Stimulated activated CD4-positive, alpha-beta T cell treated with anti-CD3 and anti-CD28 coated beads, Interleukin-12 subunit alpha, Interleukin-12 subunit beta, amount 100 ng/mL, for 24 hours (primary cell): ENCODE data around the gene ITPR2.

ENCODE experiments used
- DNase-seq, 2 experiments: peaks; one replicate each; pipeline ENCODE4 v3.0.0-alpha.2; 2020; ENCODE audit warnings: low read depth in 2 of 2

The ITPR2 gene

GRCh38 chr12:26400627-26401026 lies 432.4 kb downstream of the ITPR2 start:
- DNase-seq = no peak

DNA sequence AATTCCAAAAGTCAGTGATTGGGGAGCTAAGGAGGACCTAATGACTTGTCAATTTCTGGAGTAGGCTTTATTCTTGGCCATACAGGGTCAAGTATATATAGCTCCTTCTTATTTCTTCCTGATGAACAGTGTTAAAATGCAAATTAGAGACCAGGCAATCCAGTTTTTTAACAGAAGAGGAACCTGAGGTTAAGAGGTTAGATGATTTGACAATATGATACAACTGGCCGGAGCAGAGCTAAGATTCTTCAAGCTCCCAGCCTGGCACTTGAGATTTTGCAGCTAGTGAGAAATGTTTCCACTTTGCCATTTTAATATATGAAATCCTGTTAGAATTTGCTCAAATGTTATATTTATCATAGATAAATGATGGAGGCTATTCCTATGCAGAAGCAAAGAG lies 433.6 kb downstream of the ITPR2 start:
- DNase-seq = no peak

DNA sequence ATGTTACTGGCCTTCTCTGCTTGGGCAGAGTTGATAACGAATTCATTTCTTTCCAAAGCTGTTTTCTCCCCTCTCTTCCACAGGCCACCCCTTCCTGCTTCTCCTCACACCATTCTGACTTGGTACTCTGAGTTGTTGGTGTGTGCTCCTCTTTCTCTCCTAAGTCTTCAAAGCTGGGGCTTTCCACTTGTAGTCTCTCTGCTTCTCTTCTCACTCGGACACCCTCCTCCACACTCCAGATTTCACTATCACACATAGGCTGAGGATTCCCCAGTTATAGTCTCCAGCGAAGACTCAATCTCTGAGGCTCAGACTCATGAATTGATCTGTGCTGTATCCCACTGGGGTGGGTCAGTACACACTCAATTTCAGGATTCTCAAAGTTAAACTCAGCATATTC lies 436.6 kb downstream of the ITPR2 start:
- DNase-seq = no peak

- no peak for DNase-seq
Observed at GRCh38 chr12:26389343-26389742, 443.7 kb downstream of the ITPR2 start.

- no peak for DNase-seq
Observed at GRCh38 chr12:26384536-26384935, 448.5 kb downstream of the ITPR2 start.

- no peak for DNase-seq
Observed at GRCh38 chr12:26383041-26383440, 450.0 kb downstream of the ITPR2 start.

DNA sequence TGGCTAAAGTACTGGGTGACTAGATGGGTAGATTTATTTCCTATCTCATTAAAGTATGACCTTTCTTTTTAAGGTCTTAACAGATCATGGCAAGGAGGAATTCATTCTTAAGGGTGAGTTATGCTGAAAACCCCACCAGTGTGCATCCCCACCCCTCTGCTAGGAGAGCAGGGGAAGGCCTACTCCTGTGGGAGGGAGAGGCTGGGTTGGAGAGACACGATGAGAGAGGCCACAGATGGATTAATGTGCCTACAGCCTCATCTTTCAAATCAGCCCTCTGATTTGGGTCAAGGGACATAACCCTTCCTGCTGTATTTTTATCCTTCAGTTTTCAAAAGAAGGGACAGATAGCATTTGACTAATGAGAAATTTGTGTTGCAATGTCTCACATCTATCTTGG lies 452.1 kb downstream of the ITPR2 start:
- DNase-seq = no peak

DNA sequence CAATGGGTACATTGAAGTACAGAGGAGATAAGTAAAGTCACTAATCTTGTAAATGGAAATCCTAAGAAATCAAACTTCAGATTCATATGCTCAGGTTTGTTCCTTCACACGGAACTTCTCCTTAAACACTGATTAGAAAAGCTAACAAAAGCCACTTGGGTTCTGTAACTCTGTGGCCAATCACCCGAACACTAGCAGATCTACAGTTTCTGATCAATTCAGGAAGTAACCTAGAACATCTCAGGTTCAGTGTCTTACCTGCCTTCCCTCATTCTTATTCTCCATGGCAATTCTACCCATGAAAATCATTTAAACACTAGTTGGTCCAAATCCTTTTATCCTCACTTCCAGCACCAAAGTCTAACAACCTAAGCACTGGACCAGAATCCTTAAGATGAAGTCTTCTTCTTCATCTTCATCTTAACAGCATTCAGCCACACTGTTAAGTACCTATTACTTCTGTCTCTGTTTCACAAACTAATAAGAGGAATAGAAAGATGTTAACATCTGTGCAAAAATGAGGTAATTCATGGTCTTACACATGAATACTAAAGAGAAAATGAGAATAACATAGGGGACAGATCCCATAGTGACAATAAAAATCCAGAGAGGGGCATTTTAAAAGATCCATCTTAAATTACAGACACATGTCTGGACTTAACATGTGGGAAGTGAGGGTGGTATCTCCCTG lies 453.1 kb downstream of the ITPR2 start:
- DNase-seq = no peak

GRCh38 chr12:26378711-26379110 lies 454.3 kb downstream of the ITPR2 start:
- DNase-seq = no peak

- no peak for DNase-seq
Observed at GRCh38 chr12:26374934-26375680, 457.9 kb downstream of the ITPR2 start.

DNA sequence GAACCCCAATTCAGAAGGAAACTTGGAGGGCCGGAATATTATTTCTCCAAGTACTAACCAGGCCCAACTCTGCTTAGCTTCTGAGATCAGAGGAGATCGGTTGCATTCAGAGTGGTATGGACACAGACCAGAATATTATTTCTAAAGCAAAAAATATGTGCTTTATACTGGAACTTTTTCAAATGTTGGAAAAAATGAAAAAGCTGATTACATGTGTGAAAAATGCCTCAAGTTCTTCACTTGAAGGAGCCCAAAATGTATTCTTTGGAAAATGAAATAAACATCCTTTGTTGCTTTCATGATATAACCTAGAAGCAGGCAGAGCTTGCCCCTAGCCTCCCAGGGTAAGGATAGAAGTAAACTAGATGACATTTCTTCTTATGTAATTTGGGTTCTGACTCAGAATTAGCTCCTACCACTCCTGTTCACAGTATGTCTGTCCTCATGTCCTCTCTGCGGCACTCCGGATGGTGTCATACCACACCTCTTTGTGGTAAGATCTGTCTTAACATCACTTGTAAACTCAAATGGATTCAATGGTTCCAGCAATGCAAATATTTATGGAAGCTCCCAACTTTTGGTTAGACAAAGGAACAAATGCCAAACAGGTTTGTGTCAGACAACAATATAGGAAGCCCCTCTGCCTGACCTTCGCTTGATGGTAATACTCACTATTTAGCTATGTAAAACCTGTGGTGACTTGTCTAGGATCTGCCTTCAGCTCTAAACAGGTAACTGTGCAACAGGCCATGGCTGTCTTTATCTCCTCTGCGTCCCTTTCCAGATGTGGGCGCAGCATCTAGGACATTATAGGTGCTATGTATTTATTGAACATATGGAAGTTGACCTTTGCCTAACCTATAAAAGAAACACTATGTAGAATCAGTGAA lies 459.1 kb downstream of the ITPR2 start:
- DNase-seq = no peak

DNA sequence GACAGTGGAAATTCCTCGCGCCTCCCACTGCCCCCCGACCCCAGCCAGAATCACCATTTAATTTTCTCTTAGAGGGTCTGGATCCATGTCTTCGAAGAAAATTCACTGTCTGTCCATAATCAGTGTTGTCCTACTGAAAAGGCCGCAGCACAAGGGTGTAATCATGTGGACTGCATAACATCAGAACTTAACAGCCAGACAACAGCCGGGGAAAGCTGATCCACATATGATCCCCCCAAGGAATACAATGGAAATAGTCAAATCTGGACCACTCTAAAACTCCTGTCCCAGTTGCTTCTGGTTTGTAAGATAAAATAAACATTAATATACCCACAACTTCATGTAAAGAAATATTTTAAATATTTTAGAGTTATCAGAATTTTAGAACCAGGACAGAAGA lies 460.1 kb downstream of the ITPR2 start:
- DNase-seq = no peak

- DNase-seq = no peak
Observed at GRCh38 chr12:26370098-26370497, 462.9 kb downstream of the ITPR2 start.

DNA sequence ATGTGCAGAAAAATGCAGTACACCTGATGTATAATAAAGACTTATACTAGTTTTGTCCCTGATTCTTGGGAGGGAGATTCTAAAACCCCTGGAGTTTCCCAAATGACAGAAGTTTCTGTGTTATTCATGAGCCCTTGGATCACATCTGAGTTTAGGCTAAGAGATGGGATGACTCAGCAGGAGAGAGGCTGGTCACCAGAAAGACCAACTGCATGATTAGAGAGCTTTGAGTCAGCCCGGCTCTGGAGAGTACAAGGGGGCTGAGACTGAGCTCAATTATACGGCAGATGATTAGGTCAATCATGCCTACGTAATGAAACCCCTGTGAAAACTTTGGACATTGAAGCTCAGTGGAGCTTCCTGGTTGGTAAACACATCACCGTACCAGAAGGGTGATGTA lies 463.4 kb downstream of the ITPR2 start:
- no peak for DNase-seq

DNA sequence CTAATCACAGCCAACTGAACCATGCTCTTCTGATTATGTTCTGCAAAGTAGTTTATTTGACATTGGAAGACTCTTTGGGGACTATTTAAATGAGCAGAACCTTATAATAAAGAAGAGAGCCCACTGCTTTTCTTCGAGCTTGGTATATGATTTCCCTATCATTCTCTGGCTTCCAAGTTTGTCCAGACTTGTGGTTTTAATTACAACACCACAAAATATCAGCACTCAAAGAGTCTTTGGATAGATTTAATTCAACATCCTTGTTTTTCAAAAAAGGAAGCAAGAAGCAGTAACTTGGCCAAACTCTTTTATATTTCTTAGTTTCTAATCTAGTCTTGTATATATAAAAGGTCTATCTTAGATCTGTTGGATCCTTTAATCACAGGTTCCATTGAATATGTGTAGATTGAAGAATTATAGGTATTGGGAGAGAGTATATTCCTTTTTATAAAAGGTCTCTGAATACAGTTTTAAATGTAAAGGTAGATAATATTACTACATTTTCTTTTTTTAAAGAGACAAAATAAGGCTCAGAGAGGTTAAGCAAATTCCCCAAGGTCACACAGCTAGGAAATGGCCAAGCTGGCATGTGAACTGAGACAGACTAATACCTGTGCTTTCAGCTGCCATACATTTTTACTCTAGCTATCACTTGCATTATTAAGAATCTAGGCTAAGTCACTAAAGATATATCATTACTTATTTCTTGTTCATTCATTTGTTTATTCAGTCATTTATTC lies 464.8 kb downstream of the ITPR2 start:
- no peak for DNase-seq

GRCh38 chr12:26361964-26362363 lies 471.0 kb downstream of the ITPR2 start:
- DNase-seq = no peak

- DNase-seq = no peak
Observed at GRCh38 chr12:26360062-26360461, 472.9 kb downstream of the ITPR2 start.

DNA sequence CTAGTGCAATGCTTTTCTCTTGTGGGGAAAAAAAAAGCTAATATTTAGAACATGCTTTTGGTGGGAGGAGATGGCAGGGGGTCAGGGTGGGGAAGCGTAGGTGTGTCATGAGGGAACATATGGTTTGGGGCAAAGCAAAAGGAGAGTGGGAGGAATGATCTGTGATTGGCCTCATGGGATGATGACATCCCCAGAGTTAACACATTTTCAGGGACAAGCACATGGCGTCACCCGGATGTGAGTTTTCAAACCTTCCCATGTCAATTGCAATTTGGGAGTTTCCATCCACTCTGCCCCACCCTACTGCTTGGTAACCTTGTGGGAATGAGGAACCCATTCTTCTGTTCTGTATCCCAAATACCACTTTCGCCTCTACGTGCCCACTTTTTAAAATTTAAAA lies 473.4 kb downstream of the ITPR2 start:
- DNase-seq = no peak

DNA sequence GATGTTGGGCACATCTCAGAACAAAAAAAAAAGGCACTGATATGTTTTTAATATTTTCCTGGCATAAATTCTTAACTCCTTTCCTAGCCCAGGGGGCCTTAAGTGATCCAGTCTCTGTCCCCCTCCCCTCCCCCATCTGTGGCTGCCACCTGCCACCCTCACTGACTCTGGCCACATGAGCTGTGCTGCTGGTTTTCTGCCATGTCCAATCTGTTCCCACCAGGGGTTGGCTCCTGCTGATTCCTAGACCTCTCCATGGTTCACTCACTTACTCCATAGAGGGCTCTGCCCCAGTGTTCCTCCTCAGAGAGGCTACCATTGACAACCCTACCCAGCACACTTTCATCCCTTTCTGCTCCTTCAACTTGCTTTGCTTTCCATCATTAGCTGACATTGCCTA lies 474.3 kb downstream of the ITPR2 start:
- no peak for DNase-seq

GRCh38 chr12:26347300-26347699 lies 485.7 kb downstream of the ITPR2 start:
- DNase-seq = no peak

- DNase-seq = no peak
Observed at GRCh38 chr12:26346736-26347135, 486.3 kb downstream of the ITPR2 start.

- DNase-seq = no peak
Observed at GRCh38 chr12:26345471-26346003, 487.5 kb downstream of the ITPR2 start.
